GM18951 (cell line): ENCODE measurements around the gene OR10G3.

Experiments
- POLR2A ChIP-seq: IDR thresholded peaks from 4 replicates; pipeline ENCODE4 v1.6.1; 2011; ENCODE audit warnings: mild to moderate bottlenecking; ENCODE audit not compliant: insufficient read length, insufficient read depth; ENCODE audit errors: extremely low read depth
- in situ Hi-C: fragments of 300-500 bp; cut with MboI; formaldehyde crosslinking; loops from one replicate; pipeline ENCODE4 v1.12.0; 2022; ENCODE audit warnings: low sequenced_read_pairs, mixed read lengths, inconsistent platforms; ENCODE audit not compliant: unreplicated experiment

The OR10G3 gene

DNA sequence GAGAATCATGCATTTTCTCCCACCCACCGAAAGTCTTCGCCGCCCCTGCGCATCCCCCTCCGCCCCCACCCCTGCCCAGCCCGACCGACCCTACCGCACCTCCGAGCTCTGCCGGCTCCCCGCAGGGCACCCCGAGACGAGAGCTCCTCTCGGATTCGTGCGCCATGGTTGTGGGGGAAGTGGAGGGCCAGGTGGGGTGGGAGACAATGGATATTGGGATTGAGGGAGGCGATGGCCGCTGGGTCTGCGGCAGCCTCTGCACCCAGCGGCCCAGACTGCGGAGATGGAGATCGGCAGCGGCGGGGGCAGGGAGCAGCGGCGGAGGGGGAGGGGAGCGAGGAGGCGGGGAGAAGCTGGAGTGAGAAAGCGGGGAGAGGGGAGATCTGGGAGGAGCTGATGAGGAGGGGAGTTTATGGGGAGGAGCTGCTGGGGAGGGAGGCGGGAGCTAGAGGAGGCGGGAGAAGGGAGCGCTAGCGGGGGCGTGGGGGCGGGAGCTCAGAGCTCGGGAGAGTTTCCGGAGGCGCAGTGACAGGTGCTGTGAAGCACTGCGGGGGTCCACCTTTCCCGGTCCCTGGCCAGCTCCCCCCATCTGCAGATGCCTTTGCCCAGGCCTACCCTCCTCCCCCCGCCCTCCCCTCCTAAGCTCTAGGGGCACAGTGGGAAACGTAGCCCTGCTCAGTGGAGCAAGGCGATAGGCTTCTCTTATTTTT is 53.8 kb downstream of the OR10G3 start, which contains the start of gene SALL2:
SALL2 (minus strand) TSS at position 385 of the 710 bp plus-strand sequence; CDS start at position 166, 219 bp downstream.
- in situ Hi-C loops: no loop called here
- peak; percentile 40 for TF ChIP-seq POLR2A

DNA sequence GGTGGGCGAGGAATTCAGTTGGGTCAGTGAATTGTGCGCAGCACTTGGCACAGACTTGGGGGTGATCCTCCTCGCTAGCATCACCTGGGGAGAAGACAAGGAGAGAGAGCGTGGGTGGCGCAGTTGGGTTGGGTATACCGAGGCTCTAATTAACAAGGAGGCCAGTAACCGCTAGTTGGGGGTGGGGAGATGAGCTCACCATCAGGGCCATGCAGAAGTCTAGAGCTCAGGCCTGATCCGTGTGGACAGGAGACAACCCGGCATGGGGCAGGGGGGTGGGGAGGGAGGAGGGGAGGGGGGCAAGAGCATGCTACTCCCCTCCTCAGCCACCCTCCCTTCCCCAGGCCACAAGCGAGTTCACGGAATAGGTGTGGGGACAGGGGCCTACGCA is 54.3 kb downstream of the OR10G3 start:
- TF ChIP-seq POLR2A: no peak
- in situ Hi-C loops: no loop called here

- in situ Hi-C loops: no loop called here
These were observed 55.0 kb downstream of the OR10G3 start for GRCh38 chr14:21524575-21525490.

DNA sequence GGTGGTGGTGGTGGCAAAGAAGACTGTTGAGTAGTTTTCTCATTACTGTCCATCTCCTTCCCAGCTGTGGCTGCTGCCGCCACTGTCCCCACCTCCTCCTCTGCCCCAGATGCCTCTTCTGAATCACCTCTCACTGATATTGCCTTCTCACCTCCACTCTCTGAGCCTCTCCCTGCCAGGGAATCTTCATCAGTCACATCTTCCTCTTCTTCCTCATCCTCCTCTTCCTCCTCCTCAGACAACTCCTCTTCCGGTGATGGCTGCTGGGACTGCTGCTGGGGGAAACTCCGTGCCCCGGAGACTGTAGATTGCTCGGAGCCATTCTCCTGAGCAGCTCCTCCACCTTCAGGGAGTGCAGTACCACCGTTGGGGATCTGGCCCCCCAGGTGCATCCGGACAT is 56.7 kb downstream of the OR10G3 start:
- in situ Hi-C loops: no loop called here
- TF ChIP-seq POLR2A: no peak

More at GRCh38 chr14:21524575-21525490, 55.0 kb downstream of the OR10G3 start:
- no peak for TF ChIP-seq POLR2A

DNA sequence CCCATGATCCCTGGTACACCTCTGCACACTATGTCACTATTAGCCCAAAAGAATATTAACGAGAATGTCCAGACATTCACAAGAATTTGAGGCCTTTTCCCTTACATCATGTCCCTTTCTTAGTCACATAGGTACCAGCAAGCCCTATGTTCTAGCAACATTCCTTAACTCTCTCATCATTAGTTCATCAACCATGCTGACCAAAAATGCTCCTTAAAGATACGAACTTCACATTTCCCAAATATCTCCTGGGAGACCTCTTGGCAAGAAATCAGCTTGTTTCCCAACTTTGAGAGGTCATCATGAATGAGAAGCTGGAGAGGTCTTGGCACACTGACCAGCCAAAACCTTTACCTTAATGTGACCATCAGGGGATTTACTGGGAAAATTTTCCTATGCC is 58.4 kb downstream of the OR10G3 start:
- no peak for TF ChIP-seq POLR2A

DNA sequence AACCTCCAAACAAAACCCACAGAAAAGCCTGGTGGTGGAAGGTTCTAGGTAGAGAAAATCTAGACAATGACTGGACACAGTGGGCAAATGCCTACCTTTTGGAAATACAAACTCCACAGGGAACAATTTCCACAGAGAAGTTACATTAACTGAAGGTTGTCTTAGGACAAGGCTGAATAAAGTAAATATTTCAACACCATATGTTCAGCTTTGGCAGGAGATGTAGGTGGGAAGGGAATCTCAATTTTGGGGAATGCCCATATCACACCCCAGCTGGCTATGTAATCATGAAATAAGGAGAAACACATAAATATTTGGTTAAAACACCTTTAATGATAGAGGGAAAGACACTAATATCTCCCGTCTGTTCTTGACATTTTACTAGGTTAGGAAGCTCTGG is 59.1 kb downstream of the OR10G3 start:
- in situ Hi-C loops: no loop called here

More for the DNA sequence above, 58.4 kb downstream of the OR10G3 start:
- in situ Hi-C loops: no loop called here

GRCh38 chr14:21518725-21519124 is 61.2 kb downstream of the OR10G3 start:
- TF ChIP-seq POLR2A: no peak
- in situ Hi-C loops: no loop called here

More for the DNA sequence above, 59.1 kb downstream of the OR10G3 start:
- no peak for TF ChIP-seq POLR2A
